Measurements from ENCODE around the gene ZFAND3.

The ZFAND3 gene

DNA sequence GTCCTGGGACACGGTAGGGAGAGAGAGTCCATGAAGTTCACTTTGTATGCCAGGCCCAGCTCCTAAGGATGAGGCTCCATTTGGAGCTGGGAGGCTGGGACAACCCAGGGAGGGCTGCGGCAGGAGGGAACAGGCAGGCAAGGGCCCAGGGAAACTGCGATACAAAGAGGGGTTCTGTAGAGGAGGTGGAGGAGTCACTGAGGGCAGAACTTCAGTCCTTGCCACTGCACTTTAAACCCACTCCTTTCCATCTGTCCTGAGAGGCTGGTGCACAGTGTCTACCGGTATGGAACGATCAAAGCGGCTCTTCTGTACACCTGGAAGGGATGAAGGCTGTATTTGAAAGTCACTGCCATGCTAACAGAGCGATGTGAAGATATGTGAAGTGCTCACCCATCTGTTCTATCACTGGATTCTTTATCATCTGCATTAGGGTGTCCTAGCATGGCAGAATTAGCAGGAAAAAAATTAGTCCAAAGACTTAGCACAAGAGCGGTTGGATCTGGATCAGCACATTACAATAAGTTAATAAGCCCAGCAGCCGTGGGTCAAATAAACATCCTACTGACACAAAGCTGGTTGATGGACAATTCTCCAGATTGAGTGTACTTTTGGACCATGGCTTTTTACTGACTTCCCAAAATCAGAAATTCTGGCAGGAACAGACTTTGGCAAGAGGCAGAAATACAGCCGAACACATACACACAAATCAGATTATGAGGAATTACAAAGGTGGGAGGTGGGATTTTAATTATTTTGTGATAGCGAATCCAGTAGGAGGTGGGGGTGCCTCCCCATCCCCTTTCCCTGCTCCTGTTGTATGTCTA is 20.9 kb upstream of the ZFAND3 start:
- no peak for FAIRE-seq

- no peak for FAIRE-seq
These were observed 20.3 kb upstream of the ZFAND3 start for GRCh38 chr6:37799263-37799644.

GRCh38 chr6:37800703-37801604 is 18.6 kb upstream of the ZFAND3 start:
- no peak for FAIRE-seq

- no peak for FAIRE-seq
These were observed 18.0 kb upstream of the ZFAND3 start for GRCh38 chr6:37801605-37801940.

GRCh38 chr6:37802810-37803209 is 16.7 kb upstream of the ZFAND3 start:
- FAIRE-seq: no peak

GRCh38 chr6:37804586-37804985 is 14.9 kb upstream of the ZFAND3 start:
- no peak for FAIRE-seq

DNA sequence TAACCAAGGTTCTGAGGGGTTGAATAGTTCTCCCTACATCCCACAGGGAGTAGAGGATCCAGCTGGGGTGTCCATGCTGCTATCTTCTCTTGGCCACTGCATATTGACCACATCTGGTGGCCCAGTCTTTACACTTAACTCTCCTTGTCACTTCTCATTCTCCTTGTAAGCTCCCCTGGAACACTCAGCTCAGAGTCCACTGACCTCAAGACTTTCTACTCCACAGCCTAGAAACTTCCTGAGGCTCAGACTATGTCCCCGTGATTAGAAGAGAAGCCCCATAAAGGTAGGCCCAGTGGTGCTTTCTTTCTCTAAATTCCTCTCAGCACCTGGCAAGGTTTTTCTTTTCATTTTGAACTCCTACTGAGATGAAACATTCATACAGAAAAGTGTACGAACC is 13.3 kb upstream of the ZFAND3 start:
- FAIRE-seq: no peak

DNA sequence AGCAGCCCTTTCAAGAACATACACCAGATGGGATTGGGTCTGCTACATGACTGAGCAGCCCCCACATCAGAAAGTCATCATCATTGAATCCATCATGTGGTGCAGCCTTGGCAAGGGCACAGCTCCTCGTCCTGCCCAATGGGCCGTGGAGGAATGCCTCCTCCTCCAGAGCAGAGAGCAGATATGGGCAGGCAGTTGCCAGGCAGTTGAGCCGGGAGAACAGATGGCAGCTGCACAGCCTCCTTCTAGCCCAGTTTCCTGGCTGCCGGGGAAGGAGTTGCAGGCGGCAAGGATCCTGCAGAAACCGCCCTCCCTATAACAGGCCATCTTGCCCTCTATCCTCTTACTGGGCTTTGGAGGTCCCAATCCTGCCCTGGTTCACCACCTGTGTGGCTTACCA is 11.9 kb upstream of the ZFAND3 start:
- no peak for FAIRE-seq

GRCh38 chr6:37809197-37809543 is 10.4 kb upstream of the ZFAND3 start:
- FAIRE-seq: no peak

GRCh38 chr6:37812841-37813240 is 6.7 kb upstream of the ZFAND3 start:
- FAIRE-seq: no peak

- FAIRE-seq: no peak
These were observed 5.2 kb upstream of the ZFAND3 start for GRCh38 chr6:37814374-37814773.

- FAIRE-seq: no peak
These were observed 2.7 kb upstream of the ZFAND3 start for GRCh38 chr6:37816599-37817375.

DNA sequence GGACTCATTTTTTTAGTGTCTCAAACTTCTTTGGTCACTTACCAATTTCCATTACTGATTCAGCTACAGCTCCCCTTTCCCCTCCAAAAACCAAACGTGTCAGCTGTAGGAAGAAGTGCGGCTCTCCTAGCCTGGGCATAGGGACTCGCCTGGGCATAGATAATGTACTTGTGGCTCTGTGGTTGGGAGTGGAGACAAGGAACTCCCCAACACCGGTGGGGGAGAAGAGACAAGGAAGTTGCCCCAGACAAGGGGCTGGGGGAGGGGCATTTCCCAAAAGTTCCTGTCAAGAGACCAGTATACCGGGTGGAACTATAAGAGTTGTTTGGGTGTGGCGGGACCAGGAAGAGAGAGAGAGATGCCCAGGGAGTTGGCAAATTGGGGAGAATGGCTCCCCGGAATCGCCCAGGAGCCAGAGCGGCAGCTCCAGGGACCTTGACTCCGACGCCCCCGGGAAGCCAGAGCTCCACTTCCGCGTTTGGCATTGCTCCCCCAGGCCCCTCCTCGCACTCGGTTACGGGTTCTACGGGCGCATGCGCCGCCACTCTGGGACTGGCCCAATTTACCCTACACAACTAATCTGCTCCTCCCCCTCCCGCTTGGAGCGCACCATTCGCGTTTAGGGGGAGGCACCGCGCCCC is 871 bp upstream of the ZFAND3 start:
- no peak for FAIRE-seq

DNA sequence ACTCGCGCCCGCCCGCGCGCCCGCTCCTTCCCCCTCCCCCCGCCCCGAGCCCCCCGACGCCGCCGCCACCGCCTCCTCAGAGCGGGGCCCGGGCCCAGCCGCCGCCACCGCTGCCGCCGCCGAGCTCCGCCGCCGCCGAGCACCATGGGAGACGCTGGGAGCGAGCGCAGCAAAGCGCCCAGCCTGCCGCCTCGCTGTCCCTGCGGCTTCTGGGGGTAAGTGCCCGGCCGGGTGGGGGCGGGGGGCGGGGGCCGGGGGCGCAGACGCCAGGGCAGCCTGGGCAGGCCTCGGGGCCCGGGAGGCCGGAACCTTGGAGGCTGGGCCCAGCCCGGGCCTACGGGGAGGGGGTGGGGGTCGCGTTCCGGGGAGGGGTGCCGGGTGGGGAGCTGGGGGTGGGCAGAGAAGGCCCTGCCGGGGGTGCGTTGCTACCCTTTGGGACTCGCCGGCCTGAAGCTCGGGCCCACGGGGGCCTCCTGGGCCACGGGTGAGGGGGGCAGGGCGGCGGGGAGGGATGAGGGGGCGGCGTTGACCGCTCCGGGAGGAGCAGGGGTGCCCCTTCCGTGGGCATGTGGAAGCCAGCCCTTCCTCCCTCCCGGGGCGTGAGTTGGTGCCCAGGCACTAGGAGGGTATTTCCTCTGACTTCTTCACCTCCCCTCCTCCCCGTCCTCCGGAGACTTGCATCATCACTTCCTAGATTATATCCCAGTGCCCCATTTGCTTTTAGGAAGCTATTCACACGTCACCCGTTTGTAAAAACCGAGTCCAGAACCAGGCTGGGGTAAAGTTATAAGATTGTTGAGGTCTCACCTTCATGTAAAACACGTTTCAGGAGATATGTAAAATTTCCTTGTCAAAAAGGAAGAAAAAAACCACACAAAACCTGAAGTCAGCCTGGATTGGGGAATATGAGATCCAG is 533 bp downstream of the ZFAND3 start:
- FAIRE-seq: no peak

DNA sequence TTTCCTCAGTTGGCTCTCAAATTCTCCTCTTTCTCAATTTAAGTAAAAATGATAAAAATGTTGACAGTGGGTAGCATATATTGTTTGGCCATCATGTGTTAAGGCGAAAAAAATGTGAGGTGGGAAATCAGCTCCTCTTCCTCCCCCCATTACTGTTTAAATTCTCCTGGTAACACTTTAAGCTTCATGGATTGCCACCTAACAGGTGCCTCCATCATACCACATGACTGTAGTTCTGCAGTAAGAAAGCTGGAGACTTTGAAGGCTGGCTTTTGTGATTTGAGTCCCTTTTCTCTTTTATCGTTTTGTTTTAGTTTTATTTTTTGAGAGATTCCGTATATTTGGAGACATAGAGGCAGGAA is 1.2 kb downstream of the ZFAND3 start:
- FAIRE-seq: no peak

DNA sequence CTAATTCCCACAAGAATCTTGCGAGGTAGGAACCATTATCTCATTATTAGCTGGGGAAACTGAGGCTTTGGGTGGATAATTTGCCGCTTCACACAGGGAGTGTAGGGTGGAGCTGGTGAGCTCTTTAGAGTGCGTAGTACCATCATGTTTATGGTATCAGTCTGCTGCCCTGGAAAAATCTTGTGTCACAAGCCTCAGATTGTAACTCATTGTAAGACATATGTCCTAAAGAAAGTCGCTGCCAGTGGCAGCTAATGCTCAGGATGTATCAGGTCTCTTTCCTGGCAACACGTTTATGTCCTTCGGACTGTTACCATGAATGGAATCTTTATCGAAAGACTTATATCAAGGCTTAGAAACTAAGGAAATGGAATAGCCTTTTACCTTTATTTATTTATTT is 1.9 kb downstream of the ZFAND3 start:
- FAIRE-seq: no peak

GRCh38 chr6:37822851-37823682 is 3.5 kb downstream of the ZFAND3 start:
- FAIRE-seq: no peak

- no peak for FAIRE-seq
These were observed 4.6 kb downstream of the ZFAND3 start for GRCh38 chr6:37824170-37824569.

DNA sequence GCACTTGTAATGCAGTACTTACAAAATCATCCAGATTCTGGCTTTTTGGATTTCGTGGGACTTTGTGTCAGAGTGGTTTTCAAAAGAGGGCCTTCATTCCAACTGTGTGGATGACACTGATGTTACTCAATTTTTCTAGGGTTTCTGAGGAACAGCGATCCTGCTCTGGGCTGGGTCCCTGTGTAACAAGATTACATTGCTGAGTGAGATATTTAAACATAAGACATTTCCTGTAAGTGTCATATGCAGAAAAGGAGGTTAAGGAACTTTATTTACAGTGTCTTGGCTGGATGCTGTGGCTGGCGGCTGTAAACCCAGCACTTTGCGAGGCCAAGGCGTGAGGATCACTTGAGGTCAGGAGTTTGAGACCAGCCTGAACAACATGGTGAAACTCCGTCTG is 6.7 kb downstream of the ZFAND3 start:
- FAIRE-seq: no peak

- no peak for FAIRE-seq
These were observed 7.5 kb downstream of the ZFAND3 start for GRCh38 chr6:37826993-37827392.
